NCI-H146 treated with DMSO at 0.1 percent for 48 hours (cell line): ENCODE results near the gene NAV2.

Experiments
- DNase-seq: peaks from one replicate; lab custom pipeline; 2025; ENCODE audit not compliant: unreplicated experiment; lab: John Stamatoyannopoulos, UW

The NAV2 gene

DNA sequence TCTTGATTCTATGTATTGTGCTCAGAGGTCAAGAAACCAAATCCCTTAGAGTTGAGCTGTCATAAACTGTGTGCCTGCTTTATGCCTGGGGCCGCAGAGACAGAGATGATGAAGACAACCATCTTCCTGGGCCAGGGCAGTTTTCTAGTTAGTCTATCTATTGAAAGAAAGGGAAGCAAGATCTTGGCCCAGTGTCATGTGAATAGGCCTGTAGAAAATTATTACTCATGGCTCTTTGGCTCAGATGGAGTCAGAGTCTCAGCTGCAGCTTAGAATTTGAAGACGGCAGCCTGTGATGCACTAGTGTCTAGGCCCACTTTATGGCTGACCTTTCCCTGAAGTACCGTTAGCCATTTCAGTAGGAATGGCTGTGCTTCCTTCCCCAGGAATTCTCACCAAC lies 335.6 kb downstream of the NAV2 start:
- no peak for DNase-seq

DNA sequence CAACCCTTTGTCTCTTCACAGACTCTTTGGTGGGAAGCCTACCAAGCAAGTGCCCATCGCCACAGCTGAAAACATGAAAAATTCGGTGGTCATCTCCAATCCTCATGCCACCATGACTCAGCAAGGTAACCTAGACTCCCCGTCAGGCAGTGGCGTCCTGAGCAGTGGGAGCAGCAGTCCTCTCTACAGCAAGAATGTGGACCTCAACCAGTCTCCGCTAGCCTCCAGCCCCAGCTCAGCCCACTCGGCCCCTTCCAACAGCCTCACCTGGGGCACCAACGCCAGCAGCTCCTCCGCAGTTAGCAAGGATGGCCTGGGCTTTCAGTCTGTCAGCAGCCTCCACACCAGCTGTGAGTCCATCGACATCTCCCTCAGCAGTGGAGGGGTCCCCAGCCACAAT lies 336.1 kb downstream of the NAV2 start:
- DNase-seq = no peak

DNA sequence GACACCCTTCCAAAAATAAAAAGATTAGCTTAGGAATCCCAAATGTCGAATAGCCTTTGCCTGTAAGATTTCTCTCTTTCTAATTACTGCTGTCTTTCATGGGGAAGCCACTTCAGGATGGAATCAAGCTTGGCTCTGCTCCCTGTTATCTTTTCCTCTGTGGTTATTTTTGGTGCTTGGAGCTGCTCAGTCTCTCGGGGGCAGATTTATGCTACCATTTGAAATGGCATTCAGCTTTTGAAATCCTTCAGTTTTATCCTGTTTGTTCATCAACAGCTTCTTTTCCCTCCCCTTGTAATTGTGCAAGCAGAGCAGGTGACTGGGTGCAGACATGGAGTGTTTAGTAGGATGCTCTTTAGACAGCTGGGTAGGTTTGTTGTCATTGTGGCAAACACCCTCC lies 336.6 kb downstream of the NAV2 start:
- DNase-seq = no peak

DNA sequence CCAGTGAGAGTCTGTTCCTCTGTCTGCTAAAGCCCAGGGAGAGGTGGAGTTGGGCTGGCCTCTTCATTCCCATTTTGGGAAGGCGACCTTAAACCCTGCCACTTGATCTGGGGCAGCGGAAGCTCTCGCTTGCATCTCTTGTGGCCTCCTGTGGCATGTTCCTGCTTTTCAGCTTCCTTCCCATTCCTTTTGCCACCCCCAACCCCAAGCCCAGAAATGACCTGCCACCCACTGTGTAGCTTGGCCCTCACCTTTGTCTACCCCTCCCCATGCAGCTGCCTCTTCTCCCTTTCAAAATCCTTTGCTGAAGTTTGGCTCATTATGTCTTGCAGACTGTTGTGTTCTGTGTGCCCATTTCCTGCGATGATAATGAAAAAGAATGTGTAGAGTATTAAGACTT lies 337.4 kb downstream of the NAV2 start:
- DNase-seq = no peak

DNA sequence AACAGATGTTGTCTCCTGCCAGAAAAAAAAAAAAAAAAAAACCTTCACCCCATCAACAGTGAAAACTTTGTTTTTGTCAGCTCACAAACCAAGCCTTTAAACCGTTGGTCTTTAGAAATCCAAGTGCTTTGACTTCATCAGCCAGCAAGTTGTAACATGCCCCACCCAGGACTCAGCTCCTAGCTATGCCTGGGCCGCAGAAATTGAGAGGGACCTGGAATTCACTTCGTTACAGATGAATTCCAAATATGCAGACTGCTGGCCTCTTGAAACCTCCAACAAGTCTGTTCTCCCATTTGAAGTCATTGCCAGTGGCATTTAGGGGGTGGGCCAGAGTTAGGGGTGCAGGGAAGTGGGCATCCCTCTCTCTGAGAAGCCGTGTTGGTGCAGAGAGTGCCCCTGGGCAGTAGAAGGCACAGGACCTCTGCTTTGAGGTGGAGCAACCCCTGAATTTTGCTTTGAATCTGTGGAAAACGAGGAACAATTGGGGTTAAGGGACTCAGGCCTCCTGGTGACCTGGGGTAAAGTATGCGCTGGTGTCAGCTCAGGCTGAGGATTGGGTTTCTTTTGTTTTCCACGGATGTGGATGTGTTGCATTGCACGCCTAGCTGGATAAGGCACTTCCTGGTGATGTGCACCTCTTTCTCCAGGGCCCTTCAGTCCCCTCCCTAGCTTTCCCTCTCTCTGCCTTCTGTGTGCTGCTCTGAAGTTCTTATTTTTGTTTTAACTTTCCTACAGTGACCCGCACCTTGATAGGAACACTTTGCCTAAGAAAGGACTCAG lies 338.1 kb downstream of the NAV2 start:
- DNase-seq = no peak

DNA sequence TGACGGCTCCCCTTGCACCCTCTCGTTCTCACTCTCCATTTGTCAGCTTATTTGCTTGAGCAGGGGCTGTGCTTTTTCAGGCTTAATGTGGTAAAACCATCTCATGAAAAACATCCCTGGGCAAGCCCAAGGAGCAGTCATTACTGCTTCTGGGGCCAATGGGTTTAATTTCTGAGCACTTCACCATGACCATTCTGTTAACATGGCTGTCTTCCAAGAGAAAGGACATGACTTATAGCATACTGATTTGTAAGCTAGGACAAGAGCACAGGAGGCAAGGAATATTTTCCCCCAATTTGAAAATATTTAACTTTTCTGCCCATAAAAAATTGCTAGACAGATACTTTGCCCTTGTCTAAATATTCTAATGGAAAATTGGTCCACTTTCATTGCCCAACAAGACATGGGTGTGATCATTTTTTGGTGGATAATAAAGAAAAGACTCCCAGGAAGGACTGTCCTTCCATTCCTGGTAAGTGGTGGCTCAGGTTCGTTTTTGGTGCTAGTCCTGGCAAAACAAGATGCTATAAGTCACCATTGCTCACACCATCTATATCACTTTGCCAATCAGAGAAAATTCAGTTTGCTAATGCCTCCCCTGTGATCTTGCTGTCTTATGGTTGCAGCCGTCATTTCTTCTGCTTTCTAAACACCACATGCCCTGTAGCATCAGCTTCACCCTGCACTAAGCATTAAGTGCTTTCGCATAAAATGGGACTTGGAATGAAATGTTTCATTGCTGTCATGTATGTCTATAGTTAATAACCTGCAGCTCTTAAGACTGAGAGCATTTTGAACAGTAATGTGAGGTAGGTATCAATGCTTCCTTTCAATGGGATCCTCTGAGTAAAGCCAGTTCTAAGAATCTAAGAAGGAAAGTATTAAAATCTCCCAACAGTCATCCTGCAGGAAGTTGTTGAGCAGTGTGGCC lies 339.1 kb downstream of the NAV2 start:
- no peak for DNase-seq

DNA sequence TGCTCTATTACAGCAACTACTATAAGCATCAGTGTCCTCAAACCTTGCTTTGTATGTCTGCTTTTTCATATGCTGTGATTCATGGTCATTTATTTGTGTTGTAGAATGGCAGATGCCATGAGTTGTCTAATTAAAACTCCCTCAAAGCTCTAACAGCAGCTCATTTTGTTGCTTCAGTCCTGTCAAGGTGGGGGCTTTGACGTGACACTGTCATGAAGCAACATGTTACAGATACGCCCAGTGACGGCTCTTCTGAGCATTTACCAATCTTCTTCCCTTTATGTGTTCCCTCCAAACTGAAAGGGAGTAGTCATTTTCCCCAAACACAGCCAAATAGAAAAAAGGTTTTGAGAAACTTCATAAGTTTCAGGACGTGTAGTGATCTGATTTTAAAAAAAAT lies 340.9 kb downstream of the NAV2 start:
- no peak for DNase-seq

DNA sequence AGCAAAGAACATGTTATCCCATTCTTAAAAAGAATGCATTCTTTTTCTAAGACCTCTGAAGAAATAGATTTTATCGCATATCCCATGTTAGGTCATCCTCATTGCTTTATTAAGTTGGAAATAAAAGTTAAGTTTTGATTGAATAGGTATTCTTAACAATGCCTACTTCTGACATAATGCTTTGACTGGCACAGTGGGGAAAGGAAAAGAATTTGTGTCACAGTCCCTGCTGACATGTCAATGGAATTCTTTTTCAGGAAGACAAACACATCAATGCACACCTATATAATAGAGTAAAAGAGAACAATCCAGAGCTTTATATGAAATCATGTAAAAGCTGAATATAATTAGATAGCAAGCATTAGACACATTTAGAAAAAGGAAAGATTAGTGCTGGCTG lies 341.9 kb downstream of the NAV2 start:
- no peak for DNase-seq

DNA sequence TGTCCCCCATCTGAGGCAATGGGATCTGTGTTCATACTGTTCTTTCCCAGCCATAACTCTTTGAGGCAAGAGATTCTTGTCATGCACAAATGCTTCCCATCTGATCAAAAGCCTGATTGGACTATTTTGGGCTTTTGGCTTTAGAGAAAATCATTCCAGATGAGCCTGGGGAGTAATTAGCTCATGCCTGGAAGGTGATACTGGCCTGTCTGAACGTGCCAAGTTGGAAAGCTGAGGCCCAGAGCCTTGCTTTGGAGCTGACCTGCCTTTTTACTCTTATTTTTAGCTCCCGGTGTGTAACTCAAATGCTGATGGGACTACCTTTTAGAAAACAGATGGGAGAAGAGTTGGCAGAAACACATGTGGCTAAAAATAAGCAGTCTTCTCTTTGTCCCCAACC lies 342.7 kb downstream of the NAV2 start:
- DNase-seq = no peak

DNA sequence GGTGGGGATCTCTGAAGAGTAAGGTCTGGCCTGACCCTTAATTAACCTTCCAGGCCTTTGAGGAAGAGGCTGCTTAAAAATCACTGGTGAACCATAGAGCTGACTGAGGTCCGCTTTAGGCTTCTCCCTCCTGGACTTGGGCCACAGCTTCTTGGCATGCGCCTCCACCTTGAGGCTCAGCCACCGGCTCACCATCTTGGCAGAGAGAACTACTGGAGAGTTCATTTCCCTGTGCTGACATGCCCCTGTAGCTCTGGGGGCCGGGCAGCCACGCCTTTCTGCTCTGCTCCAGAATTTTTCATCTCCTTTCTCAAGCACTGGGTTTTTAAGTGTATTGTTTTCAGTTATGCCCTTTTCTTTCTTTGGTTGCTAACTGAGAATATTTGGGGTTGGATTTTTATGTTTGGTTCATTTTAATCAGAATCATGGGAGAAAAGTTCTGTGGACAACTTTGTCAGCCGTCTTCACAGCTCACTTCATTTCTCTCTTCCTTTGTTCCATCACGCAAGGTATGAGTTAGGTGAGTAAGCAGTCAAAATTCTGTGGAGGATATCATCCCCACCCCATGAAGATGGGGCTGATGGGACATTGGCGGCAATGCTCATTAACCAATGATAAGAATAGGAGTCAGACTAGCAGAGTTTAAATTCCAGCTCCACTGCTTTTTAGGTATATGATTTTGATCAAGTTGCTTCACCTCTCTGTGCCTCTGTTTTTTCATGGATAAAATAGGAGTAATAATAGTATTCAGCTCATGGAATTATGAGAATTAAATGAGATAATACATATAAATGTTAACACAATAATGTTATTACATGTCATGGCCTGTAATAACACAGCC lies 343.7 kb downstream of the NAV2 start:
- DNase-seq = no peak

DNA sequence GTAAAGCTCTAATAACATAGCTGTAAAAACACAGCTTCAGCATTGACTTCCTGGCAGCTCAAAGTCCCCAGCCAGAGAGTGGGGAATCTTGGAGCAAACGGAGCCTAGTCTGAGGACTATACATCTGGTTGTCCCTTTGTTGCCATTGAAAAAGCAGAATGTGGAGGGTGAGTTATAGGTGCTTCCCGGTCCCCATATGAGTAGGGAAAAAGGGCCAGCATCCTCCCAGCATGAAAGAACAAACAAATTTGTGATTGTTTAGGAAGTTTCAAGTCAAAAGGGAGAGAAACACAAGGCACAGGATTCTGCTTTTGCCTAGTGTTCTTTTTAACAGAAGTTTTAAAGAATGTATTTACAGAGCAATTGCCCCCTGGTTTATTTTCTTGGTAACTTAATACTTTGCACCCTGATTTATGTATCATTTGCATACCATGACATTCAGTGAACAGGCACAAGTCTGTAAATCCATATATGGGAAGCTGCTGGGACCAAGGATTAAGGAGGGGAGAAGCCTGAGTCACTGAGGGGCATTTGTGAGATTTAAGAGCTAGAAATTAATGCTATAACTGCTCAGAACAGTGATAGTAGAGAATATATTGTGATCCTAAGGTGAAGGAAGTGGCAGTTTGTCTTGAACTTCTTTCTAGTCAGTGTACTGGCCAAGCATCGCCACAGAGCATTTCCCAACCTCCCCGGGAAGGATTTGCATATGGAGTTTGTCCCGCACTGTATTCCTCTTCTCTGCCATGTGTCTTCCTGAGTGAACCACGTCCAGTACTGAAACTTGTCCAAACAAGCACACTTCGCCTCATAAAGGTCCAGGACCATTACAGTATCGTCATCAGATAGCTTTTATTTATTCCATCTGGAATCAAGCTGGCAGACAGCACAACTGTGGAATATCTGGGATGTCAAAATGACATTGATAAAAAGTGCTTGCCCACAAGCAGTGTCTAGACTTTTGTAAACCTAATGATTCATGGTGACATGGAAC lies 344.6 kb downstream of the NAV2 start:
- DNase-seq = no peak

DNA sequence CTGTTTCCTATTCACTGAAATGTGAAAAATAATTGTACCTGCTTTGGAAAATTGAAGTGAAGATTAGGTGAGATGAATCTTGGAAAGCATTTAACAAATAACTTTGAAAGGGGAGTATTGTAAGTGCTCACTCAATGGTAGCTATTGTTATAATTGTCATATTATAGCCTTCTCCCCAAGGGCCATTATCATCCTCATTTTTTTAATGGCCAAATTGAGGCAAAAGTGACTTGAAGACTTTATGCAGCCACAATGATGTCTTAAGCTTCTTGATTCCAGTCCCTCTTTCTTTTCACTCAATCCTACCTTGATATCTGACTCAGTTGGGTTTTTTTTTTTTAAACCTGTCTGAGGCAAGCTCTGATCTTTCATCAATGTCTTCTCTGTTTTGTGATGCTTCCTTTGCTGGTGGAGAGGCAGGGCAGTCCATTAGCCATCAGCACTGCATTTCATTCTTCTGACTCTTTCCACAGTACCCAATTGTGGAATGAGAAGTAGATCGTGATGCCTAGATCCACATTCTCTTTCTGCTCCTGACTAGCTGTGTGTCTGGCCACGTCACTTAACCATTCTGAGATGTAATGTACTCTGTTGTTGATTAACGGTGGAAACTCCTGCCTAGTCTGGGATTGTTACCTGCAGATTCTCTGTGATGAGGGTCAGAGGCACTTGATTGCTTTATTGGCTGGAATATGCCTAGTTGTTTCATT lies 346.3 kb downstream of the NAV2 start:
- no peak for DNase-seq

DNA sequence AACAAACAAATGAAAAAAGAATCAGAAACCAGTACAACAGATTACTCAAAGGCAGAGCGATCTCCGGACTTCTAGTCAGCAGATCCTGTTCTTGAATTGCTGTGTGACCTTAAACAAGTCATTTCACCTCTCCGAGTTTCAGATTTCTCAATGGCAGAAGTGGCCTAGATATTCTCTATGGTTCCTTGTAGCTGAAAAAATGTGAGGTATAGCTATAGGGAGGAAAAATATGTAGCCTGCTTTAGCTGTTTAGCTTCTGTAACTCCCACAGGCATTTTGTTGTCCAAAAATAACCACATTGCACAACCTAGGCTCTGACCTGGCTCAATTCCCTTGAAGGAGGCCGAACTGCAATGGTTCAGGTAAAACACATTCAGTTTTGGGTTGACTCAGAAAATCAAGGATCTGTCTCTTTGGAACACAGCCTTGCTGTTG lies 347.0 kb downstream of the NAV2 start:
- no peak for DNase-seq

DNA sequence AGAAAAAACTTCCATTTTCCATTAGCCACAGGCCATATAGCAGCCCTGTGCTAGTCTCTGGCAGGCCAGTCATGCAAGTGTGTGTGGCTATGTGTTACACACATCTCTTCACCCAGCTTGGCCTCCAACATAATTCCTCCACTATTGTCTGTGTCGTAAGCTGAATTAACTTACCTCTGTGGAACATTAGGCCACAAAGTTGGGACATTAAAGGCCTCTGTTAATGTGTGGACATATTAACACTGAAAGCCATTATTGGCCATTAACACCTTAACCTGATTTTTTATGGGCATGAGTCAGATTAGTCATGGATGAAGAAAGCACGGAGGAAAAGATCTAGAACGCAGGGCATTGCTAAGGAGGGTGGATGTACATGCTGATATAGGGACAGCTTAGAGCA lies 347.5 kb downstream of the NAV2 start:
- DNase-seq = no peak

DNA sequence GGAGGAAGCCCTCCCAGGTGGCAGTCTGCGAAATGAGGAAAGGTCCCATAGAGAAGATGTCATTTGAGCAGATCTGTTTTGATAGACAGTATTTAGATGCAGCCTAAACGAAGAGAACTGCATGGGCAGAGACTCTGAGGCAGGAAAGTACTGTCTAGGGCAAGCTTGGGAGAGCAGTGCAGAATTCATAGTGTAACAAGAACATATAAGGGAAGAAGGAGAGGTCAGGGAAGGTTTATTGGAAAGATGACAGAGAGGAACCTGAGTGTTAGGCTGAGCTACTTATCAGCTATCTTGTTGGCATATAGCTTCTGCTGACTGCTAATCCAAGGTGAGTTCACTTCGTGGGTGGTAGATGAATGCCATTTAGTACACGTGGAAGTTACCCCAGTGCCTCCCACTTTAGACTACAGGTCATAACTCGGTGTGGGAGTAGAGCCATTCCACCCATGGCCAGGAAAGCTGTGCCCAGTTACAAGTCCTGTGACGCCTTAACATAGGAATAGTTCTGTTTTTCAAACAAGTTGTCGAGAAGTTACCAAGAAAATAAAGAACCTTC lies 348.1 kb downstream of the NAV2 start:
- DNase-seq = no peak

DNA sequence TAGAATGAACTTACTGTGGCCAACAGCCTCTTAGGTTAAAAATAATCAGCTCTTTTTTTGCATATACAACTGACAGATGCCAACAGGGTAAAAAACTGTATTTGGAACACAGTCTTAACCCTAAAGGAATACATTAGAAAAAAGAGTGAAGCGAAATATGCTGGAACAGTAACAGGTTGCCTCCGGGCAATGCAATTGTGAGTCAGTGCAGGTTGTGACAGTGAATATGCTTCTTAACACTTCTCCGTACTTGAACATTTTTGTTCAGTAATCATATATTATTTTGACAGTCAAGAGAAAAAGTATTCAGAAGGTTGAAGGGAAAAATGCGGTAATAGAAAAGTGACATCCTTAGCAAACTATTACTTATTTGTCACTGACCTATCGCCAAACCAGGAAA lies 349.1 kb downstream of the NAV2 start:
- no peak for DNase-seq

DNA sequence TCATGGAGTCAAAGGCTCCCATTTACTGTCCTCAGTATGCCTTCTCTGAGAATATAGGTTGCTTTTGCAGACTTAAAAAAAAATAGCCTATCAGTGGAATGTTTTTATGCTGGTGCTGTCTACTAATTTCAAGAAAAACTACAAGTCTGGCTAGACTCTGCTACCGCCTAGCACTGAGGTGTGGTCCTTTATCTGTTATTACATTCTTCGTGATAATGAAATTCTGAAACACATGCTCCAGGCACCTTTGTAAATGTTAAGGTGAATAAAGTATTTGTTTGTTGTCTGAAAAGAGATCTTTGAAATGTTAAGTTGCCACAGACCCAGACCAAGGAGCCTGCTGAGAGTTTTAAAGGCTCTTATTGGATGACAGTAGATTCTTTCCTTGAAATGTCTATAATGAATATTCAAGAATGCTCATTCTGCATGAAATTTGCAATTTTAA lies 352.3 kb downstream of the NAV2 start:
- DNase-seq = no peak

DNA sequence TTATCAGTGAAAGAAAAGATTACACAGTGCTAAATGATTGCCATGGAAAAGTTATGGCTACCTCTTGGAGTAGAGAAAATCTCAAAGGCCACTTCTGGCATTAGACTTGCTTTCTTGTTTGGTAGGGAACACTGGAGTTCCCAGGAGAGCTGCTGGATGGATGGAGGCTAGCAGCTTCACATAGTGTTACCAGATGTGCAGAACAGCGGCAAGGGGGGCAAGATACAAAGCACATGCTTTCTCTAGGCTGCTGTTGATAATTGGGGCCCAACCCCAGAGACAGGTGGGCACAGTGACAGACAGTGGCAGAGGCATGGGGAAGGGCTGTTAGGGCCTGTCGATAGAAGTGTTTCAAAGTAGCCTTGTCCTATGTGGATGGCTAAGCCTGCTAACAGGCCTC lies 352.8 kb downstream of the NAV2 start:
- DNase-seq = no peak
